NCI-H226 (cell line): ENCODE measurements around the gene RNF2.
A peak's percentile ranks its signal among the peaks of the same experiment; 100 is the strongest.
"Not testable (repeated sequence)": the region's sequence is repeated elsewhere in the genome, so short reads cannot be mapped to it uniquely, and the experiment has no call there.

Experiments
- DNase-seq: peaks from one replicate; pipeline ENCODE4 v3.0.0-alpha.2; 2015

RNF2 gene

DNA sequence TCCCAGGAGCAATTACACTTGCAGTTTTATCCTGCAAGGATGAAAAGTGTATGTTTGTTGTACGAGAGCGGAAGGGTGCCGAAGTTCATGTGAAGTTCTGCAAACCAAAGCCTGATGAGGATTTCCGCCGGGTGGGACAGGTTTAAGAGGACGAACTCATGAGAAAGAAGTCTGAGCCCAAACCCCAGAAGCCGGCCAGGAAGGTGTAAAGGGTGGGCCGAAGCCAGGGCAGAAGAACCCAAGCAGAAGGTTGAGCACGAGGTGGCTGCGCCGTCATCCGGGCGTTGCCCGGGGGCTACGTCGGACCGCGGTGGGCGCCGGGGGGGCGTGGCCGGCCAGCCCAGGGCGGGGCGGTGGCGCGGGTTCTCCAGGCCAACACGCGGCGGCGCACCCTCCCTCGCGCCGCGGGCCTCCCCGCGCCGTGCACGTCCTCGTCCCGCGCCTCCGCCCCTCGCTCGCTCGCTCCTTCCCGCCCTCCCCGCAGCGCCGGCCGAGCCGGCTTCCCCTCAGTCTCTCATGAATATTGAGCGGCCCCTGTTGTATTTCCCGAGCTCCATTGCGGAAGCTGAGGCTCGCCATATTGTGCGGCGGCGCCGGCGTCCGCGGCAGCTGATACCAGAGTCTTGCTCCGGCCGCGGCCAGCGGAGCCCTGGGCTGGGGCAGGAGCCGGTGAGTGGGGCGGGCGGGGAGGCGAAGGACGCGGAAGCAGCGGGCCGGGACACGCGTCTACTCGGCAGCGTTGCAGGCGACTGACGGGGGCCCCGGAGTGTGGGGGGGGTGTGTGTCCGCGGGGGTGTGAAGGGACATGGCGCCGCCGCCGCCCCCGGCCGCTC lies at the start of gene RNF2:
RNF2 (plus strand) TSS at position 578 of the 833 bp plus-strand sequence. CDS start 41,996 bp downstream, outside the sequence.
- peak; percentile 65 for DNase-seq

DNA sequence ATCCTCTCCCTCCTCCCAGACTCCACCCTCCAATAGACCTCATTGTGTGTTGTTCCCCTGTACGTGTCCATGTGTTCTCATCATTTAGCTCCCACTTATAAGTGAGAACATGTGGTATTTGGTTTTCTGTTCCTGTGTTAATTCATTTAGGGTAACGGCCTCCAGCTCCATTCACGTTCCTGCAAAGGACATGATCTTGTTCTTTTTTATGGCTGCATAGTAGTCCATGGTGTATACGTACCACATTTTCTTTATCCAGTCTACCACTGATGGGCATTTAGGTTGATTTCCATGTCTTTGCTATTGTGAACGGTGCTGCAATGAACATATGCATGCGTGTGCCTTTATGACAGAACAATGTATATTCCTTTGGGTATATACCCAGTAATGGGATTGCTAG lies 45.4 kb upstream of the RNF2 start:
- not testable (repeated sequence) for DNase-seq

- not testable (repeated sequence) for DNase-seq
These were observed 44.0 kb upstream of the RNF2 start for GRCh38 chr1:185001312-185001880.

DNA sequence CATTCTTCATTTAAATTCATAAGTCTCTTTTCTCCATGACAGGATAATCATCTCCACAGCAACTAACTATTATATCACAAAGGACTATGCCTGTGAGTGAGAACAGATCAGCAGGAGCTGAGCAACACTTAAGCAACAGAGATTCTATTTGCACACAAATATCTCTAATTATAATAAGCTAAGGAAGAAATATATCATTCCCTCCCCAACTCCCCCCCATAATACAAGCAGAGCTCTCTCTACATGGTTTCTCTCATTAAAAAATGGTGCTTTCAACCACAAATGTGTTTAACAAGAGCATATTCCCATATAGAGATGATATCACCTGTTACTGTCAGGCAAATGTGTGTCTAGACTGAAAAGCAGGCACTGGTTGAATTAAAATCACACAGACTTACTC lies 36.5 kb upstream of the RNF2 start:
- no peak for DNase-seq

- DNase-seq: no peak
These were observed 35.0 kb upstream of the RNF2 start for GRCh38 chr1:185010361-185010760.

DNA sequence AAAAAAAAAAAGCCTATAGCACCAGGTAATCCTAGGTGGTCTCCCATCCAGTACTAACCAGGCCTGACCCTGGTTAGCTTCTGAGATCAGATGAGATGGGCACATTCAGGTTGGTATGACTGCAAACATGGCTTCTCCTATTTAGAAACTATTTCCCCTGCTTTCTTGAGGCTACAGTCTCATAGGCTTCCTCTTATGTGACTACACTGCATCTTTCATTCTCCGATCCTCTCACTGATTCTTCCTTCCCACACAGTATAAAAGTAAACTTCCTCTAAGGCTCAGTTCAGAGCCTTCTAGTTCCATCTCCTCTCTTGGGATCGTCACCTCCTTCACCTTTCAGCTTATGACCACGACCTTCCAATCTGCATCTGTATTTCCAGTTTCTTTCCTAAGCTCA lies 30.4 kb upstream of the RNF2 start:
- DNase-seq: no peak

GRCh38 chr1:185015631-185016030 lies 29.7 kb upstream of the RNF2 start:
- DNase-seq: no peak

- DNase-seq: peak; percentile 6
These were observed 28.5 kb upstream of the RNF2 start for GRCh38 chr1:185016880-185017279.

- DNase-seq: peak; percentile 84
These were observed 28.0 kb upstream of the RNF2 start for GRCh38 chr1:185017338-185017737.

- no peak for DNase-seq
These were observed 27.4 kb upstream of the RNF2 start for GRCh38 chr1:185017966-185018365.

DNA sequence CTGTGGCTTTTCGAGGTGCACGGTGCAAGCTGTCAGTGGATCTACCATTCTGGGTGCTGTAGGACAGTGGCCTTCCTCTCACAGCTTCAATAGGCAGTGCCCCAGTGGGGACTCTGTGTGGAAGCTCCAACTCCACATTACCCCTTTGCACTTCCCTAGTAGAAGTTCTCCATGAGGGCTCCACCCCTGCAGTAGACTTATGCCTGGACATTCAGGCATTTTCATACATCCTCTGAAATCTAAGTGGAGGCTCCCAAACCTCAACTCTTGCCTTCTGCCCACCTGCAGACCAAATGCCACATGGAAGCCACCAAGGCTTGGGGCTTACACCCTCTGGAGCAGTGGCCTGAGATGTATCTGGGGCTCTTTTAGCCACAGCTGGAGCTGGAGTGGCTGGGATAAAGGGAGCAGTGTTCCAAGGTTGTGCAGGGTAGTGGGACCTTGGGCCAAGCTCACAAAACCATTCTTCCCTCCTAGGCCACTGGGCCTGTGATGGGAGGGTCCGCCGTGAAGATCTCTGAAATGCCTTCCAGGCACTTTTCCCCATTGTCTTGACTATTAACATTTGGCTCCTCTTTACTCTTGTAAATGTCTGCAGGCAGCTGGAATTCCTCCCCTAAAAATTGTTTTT lies 18.0 kb upstream of the RNF2 start:
- DNase-seq: no peak

- DNase-seq: no peak
These were observed 11.7 kb upstream of the RNF2 start for GRCh38 chr1:185033686-185034085.

DNA sequence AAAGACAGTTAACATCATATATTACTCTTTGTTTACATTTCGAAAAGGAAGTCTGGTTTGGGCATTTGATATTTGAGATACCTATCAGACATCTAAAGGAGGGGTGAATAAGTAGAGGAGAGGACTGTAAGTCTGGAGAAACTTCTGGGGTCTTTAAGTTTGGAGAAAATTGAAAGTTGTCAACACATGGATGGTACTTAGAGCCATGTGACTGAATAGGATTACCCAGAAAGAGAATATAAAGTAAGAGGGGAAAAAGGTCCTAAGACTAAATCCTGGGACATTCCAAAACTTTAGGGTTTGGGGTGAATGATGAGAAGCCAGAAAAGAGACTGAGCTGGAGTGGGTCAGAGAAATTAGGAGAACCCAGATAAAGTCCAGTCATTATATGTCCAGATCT lies 10.1 kb upstream of the RNF2 start:
- no peak for DNase-seq

DNA sequence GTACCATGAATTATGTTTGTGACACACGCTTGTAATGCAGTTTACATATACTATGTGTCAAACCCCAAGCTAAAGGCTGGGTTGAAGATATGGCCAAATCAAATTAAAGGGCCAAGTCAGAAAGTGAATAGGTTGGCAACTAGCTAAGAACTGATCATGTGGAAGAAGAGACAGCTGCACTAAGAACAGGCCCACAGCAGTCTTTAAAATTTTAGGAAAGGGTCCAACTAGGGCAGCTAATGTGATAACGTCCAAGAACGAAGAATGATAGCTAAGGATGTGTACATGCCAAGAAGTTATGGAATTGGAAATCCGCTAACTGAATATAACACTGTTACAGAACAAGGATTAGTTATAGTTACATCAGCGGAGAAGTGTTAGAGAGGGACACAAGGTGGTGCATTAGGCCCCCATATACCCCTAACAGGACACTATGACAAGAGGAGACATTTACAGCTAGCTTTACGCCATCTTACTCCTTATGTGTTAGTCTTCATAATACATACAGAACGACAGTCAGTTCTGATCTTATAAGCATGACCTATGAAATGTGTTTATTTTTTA lies 6.5 kb upstream of the RNF2 start:
- no peak for DNase-seq

- no peak for DNase-seq
These were observed 5.5 kb upstream of the RNF2 start for GRCh38 chr1:185039726-185040407.

DNA sequence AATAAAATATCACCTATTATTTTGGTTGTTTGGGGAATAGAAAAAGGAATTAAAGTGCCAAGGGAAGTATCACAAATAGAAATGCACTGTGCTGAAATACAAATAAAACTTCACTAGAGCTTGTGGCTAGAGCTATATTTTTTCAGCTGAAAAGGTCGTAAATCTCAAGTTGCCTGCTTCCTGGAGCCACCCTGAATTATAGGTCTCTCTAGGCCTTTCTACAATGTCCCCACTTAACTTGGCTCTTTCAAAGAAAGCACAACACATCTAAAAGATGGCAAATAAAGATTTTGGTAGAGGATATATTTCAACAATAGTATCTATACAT lies 5.0 kb upstream of the RNF2 start:
- no peak for DNase-seq

DNA sequence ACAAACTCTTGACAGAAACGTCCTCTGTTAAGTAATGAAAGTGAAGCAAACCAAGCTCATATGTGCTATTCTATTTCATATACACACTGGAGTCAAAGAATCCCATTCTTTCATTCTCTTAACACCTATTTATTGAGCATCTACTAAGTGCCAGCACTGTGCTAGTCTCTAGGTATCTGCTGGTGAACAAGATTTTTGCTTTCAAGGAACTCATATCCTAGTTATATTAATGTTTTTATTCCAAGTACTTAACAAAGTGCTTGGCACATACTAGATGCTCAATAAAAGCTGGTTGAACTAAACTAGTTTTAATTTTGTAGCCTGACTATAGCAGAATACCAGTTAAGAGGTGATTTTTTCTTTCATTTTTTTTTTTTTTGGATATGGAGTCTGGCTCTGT lies 3.6 kb upstream of the RNF2 start:
- no peak for DNase-seq

- no peak for DNase-seq
These were observed 2.6 kb upstream of the RNF2 start for GRCh38 chr1:185042737-185043136.

DNA sequence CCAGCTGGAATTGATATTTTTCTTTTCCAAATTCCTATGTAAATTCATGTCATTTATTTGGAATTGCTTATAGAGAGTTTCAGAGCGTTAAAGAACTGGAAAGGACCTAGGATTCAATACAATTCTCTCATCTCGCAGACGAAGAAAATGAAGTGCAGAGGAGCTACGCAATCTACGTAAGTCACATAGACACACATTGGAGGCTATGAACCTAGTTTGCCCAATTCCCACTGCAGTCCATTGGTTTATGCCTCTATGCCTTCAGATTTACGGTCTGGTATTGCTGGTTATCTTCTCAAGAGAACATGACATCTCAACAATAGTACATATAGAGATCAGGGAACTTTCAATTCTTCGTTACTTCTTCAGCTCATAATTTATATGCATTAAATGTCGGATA lies 971 bp upstream of the RNF2 start:
- no peak for DNase-seq

- DNase-seq: no peak
These were observed 595 bp downstream of the RNF2 start for GRCh38 chr1:185045814-185046492.

- no peak for DNase-seq
These were observed 1.3 kb downstream of the RNF2 start for GRCh38 chr1:185046668-185047067.

GRCh38 chr1:185049670-185050069 lies 4.3 kb downstream of the RNF2 start:
- no peak for DNase-seq
